HCEC 1CT (cell line): ENCODE measurements around the gene STAT3.
A peak's percentile ranks its signal among the peaks of the same experiment; 100 is the strongest.
"Not testable (repeated sequence)": the region's sequence is repeated elsewhere in the genome, so short reads cannot be mapped to it uniquely, and the experiment has no call there.

Experiments used
- DNase-seq: peaks from one replicate; pipeline ENCODE4 v3.0.0-alpha.2; 2017

STAT3 gene

GRCh38 chr17:42345396-42346073 is 42.7 kb downstream of the STAT3 start:
- DNase-seq, result no peak

GRCh38 chr17:42342242-42343008 is 45.8 kb downstream of the STAT3 start:
- peak; percentile 85 for DNase-seq

- no peak for DNase-seq
These were observed 46.7 kb downstream of the STAT3 start for GRCh38 chr17:42341568-42341967.

- no peak for DNase-seq
These were observed 47.5 kb downstream of the STAT3 start for GRCh38 chr17:42340691-42341127.

GRCh38 chr17:42339221-42339620 is 49.0 kb downstream of the STAT3 start:
- DNase-seq, result no peak

GRCh38 chr17:42338427-42338985 is 49.7 kb downstream of the STAT3 start:
- DNase-seq, result no peak

- no peak for DNase-seq
These were observed 50.8 kb downstream of the STAT3 start for GRCh38 chr17:42337442-42337841.

- DNase-seq, result no peak
These were observed 53.6 kb downstream of the STAT3 start for GRCh38 chr17:42334677-42335076.

GRCh38 chr17:42333053-42333452 is 55.2 kb downstream of the STAT3 start:
- DNase-seq, result no peak

- DNase-seq, result peak; percentile 59
These were observed 58.9 kb downstream of the STAT3 start for GRCh38 chr17:42329025-42329976.

GRCh38 chr17:42325026-42325425 is 63.2 kb downstream of the STAT3 start:
- peak; percentile 71 for DNase-seq

- DNase-seq, result no peak
These were observed 64.9 kb downstream of the STAT3 start for GRCh38 chr17:42323268-42323773.

- peak; percentile 86 for DNase-seq
These were observed 65.6 kb downstream of the STAT3 start for GRCh38 chr17:42322382-42323267.

GRCh38 chr17:42321555-42321954 is 66.7 kb downstream of the STAT3 start:
- no peak for DNase-seq

- not testable (repeated sequence) for DNase-seq
These were observed 70.3 kb downstream of the STAT3 start for GRCh38 chr17:42317967-42318366.

- DNase-seq, result no peak
These were observed 70.9 kb downstream of the STAT3 start for GRCh38 chr17:42317266-42317845.

GRCh38 chr17:42316755-42317154 is 71.5 kb downstream of the STAT3 start:
- DNase-seq, result no peak

- no peak for DNase-seq
These were observed 72.7 kb downstream of the STAT3 start for GRCh38 chr17:42315402-42316156.

GRCh38 chr17:42313773-42314566 is 74.3 kb downstream of the STAT3 start:
- no peak for DNase-seq

GRCh38 chr17:42313389-42313772 is 74.9 kb downstream of the STAT3 start:
- DNase-seq, result no peak
